GM20000 (cell line): ENCODE measurements around the gene GSTCD.

Experiments
- DNase-seq: peaks from one replicate; pipeline ENCODE4 v3.0.0; 2012; ENCODE audit warnings: low spot score
- TF ChIP-seq, protein P1 (sequence below): IDR thresholded peaks from 2 replicates; pipeline ENCODE4 v1.5.1; 2012; ENCODE audit warnings: mild to moderate bottlenecking, control low read depth; ENCODE audit errors: extremely low read depth, missing control alignments

GSTCD gene

DNA sequence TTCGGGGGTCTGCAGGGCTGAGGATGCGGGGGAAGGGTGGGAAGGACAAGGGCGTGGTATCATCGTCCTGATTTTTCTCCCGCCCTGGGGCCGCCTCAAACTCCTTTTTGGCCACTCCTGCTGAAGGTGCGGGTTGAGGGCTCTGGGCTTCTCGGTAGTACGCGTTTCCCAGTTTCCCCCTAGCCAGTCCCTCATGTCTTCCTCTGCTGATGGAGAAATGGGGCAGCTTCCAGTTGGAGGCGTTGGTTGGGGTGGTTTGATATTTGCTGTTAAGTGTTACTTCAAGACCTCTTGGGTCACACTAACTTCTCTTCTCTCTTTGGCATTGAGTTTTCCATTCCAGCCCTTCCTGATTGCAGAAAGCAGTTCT, 482 bp downstream of the GSTCD start:
- peak; percentile 36 for DNase-seq
- TF ChIP-seq, protein P1, sequence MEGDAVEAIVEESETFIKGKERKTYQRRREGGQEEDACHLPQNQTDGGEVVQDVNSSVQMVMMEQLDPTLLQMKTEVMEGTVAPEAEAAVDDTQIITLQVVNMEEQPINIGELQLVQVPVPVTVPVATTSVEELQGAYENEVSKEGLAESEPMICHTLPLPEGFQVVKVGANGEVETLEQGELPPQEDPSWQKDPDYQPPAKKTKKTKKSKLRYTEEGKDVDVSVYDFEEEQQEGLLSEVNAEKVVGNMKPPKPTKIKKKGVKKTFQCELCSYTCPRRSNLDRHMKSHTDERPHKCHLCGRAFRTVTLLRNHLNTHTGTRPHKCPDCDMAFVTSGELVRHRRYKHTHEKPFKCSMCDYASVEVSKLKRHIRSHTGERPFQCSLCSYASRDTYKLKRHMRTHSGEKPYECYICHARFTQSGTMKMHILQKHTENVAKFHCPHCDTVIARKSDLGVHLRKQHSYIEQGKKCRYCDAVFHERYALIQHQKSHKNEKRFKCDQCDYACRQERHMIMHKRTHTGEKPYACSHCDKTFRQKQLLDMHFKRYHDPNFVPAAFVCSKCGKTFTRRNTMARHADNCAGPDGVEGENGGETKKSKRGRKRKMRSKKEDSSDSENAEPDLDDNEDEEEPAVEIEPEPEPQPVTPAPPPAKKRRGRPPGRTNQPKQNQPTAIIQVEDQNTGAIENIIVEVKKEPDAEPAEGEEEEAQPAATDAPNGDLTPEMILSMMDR: no peak

DNA sequence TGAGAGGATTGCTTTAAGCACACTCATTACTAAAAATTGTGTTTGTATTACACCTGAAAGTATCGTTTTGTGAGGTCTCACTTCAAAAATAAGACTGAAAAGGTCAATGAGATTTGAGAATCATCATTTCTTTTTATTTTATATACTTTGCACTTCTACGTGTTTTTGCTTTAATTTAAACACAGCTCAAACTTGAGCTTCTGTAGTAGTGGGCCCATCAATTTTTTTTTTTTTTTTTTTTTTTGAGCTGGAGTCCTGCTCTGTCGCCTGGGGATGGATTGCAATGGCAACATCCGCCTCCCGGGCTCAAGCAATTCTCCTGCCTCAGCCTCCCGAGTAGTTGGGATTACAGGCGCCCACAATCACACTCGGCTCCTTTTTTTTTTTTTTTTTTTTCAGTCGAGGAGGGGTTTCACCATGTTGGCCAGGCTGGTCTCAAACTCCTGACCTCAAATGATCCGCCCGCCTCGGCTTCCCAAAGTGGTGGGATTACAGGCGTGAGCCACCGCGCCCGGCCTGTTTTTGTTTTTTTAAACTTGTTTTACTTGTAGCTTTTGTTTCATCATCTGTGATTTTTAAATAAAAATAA, 1.5 kb downstream of the GSTCD start:
- no peak for DNase-seq
- TF ChIP-seq, protein P1: no peak

DNA sequence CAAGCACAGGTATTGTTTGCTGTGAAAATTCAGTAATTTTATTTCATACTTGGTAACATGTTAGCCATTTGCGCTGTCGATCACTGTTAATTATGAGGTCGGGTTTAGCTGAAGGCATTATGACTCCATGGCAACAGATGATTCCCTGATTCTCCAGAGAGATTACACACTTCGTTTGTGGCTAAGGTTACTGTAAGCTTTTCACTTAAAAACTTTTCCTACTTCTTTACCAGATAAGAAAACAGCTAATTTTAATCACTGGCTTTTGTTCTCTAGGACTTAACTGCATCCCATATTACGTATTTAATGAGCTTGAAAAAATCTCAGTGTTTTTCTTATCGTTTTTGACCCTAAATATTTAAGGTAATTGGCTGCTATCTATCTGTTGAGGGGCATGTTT, 2.1 kb downstream of the GSTCD start:
- TF ChIP-seq, protein P1: no peak
- no peak for DNase-seq

DNA sequence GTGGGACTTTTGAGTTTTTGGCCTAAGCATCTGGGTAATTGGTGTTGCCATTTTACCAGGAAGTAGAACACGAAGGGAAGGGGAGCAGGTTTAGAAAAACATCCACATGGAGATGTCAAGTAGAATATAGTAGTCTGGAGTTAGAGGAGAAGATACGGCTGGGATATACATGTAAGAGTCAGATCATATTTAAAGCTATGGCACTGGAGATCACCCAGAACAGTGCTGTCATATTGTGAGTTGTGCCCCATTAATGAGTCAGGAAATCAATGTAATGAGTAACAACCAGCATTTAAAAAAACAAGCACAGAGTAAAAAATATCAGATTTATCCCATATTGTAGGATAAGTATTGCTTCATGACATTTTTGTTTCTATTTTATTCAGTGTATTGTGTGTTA, 4.2 kb downstream of the GSTCD start:
- TF ChIP-seq, protein P1: no peak
- no peak for DNase-seq

DNA sequence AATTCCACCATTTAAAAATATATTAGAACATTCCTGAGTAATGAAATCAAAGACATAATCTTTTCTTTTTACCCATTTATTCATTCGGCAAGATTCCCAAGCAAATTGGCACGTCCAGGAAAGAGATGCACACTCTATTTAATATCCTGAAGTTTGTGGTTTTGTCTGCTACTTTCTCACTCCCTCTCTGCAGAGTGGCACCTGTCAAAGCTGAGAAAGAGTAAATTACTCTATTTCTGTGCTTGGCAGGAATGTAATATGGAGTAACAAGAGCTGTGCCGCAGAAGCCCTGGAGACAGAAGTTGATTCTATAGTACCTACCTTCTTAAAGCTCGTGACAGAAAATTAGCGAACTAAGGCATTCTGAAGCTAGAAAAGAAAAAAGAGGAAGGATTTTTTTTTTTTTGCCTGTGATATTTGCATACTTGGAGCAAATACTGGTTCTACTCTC, 5.5 kb downstream of the GSTCD start:
- TF ChIP-seq, protein P1: no peak
- DNase-seq: peak; percentile 28

DNA sequence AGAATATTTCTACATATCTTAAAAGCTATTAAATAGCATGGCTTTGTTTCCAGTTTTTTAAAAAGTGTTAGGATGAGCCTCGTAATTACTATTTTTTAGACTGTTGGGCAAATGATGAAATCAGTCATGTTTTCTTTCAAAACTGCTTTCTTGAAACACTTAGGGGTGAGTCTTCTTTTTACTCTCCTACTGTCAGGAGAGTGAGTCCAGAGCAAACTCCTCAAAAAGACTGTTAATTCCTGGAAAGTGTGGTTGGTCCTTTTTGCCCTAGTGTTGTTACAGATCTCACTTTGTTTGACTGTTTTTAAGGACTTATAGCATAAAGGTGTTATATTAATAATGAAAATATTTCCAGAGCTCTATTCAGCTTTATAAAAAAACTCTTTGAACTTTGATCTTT, 6.3 kb downstream of the GSTCD start:
- no peak for DNase-seq

DNA sequence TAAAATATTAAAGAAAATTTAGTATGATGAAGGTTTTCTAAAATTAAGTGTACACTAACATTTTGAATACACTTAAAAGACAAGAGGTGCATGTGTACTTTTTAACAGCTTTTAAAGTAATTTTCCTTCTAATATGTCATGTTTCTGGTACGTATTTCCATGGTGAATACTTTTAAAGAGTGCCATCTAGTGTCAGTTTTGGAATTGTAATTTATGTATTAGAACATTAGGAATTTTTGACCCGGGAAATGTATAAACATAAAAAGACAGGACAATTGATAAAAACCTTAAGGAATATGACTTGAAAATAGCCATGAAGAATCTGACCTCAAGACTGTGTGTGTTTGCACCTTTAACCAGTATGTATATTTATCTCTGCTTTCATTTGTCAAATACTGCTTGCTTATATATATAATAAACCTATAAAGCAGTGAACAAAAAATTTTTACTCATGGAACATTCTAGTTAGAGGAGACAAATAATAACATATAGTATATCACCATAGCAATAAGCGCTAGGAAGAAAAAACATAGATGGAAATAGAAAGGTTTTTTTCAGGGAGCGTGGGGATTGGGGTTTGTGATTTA, 7.2 kb downstream of the GSTCD start:
- TF ChIP-seq, protein P1: no peak
- DNase-seq: peak; percentile 23

More for the DNA sequence above, 6.3 kb downstream of the GSTCD start:
- TF ChIP-seq, protein P1: no peak
